DMS114 treated with DMSO at 0.1 percent for 48 hours (cell line): ENCODE results near the gene ZC3H15.

Experiments
- DNase-seq: peaks from one replicate; lab custom pipeline; 2025; ENCODE audit not compliant: unreplicated experiment; lab: John Stamatoyannopoulos, UW

ZC3H15 gene

DNA sequence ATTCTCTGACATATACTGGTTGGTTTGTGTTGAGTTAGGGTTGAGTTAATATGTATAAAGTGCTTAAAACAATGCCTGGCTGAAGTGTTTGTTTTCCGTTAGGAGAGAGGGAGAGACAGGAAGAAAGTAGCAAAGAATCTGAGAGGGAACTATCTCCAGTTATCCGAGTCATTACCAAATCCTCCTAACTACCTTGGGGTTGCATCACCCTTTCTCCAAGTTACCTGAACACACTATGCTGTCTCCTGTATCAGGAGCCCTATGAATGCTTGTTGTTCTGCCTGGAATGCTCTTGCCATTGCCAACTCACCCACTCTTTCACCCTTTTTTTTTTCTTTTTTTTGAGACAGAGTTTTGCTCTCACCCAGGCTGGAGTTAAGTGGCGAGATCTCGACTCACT lies 55.9 kb downstream of the ZC3H15 start:
- no peak for DNase-seq

DNA sequence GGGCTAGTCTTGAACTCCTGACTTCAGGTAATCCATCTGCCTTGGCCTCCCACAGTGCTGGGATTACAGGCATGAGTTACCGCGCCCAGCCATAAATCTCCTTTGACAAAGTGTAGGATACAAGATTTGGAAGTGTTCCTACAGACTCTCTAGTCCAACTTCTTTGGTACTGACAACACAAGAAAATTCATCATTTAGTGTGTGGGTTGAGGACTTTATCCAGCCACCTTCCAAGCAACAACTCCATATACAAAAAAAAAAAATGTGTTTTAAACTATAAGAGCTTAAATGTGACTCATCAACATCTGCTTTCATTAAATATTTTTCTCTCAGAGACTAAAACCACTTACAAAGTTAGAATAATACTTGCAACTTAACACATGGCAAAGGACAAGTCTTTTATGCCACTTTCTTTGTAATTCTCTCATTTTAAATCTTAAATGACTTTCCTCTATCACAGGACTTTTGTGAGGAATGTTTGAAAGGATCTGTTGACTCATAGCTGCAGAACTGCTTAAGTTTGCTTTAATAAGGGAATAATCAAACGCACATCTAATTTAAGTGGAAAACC lies 57.6 kb downstream of the ZC3H15 start:
- DNase-seq: no peak

DNA sequence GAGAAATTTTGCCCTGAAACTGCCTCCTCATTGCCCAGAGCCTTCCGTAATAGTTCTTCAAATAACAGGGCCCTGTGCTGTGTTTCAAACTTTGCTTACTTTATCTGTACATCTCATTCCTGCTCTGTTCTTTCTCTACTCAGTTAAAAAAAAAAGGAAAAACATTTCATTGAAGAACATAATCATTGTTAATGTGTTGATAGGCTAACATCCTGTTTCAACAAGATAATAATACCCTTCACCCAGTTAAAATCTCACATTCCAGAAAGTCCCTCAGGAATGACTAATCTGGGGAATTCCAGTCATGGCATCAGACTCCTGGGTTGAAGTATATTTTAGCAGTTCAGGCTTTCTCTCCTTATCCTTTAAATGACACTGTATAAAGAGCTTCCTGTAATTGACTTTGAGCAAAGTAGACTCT lies 58.2 kb downstream of the ZC3H15 start:
- peak; percentile 53 for DNase-seq

DNA sequence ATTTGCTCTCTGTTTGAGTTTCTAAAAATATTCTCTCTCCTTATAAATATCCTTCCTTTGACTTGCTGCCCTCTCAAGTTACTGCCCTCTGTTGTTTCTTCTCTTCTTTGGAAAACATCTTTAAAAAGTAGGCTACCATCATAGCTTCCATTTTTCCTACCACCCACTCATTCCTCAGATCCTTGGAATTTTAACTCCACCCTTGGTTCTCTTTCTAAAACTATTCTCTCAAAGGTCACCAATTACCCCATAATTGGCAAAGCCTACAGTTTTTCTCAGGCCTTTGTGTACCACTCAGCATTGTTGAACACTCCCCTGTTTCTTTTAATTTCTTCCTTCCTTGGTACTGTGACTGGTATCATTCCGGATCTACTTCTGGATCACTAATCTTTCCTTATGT lies 60.8 kb downstream of the ZC3H15 start:
- no peak for DNase-seq

DNA sequence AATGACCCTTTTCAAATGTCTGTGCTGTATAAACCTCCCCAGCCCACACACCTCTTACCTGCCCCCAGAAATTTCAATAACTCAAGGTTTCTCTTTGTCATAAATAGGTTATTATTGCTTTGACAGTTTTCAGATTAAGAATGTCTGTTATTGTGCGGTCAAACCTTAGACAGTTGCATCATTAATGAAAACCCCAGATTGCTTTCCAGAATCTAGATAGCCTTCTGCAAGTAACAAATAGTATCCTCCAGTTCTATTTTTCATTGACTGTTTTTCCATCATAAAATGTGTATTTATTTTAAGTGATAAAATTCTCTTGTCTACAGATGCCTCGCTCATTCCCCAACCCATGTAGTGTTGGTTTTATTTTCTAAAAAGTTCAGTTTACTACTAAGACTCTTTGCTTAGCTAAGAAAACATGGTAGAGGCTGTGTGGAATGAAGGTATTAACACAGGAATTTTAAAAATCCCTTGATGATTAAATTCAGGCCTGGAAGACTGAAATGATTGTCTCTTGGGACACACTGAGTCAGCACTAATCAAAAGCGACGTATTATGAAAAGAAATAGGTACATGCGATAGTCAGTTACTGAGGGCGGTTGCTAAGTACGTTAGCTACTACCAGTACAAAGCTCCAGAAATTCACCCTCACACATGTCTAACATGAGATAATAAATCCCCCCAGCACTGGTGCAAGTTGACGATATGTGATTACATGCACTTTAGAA lies 65.4 kb downstream of the ZC3H15 start:
- DNase-seq: no peak

DNA sequence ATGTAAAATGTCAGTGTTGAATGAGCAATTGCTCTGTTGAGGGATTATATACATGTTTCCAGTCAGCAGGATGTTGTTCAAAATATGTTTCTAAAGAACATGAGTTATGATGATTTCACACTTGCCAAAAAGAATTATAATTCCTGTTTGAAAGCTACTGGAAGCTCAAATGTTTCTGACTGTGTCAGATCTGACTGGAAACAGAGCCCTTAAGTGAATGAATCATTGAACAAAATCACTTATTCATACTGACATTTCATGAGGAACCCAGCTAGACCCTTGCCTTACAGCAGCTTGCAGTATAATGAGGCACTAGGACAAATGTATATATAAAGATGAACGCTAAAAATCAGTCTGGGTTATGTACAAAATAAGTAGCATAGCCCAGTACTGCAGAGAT lies 68.4 kb downstream of the ZC3H15 start:
- DNase-seq: no peak

DNA sequence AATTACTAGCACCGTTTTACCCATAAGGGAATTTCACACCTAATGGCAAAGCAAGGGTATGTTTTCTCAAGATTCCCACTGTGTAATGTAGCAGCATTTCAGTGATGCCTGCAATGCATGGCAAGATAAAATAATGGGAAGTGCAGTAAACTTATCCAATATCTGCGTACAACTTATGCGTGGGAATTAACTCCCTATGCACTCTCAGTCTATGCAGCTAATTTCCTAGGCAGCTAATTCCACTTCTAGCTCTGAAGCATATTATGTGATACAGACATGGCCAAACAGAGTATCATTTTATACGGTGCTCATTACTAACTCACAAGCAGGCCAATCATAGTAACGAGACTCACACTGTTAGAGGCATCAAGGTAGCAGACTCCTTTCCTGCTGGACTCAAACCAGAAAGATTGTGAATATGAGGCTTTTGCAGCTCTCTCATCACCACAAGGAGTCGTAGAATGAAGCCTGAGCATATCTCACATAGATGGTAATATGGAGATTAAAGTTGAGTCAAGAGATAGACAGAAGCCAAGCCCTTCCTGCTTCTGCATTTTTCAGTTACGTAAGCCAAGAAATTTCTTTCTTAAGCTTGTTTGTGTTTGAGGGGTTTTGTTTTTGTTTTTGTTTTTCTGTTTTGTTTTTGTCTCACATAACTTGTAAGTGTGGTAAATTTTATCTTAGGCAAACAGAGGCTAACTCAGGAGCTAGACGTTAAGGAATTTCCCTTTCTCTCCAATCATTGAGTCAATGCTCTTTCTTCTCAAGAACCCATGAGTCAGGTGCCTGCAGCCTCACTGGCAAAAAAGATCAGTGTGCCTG lies 69.0 kb downstream of the ZC3H15 start:
- no peak for DNase-seq

DNA sequence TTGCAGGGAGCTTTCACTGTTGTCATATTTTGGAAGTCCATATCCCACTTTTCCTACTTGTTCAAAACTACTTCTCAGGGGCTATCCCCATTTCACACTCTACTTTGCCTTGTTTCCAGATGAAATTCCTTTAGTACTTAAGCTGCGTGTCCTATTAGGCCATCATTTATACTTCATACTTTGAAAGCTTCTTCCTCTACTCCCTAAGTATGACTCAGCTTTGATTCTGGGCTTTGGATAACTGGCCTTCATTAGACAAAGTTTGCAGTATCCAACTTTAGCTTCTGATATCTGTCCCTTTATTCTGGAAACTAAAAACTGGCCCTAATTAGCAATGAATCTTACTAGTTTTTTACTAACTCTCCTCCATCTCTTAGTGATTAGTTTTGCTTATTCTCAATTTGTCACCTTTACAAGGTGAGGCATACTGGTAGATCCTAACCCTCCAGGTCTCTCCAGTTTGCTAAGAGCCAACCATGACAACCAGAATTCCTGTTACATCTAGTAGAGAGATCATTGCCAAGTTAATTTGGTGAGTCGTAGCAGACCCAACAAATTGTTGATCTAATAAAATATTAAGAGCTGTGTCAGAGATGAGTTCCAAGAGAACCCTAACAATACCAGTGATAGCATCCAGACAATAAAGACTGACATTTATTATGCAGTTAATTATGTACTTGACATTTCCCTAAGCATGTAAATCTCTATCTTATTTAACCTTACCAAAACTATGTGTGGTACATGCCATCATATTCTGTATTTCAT lies 72.6 kb downstream of the ZC3H15 start:
- DNase-seq: no peak
